GM10847 (cell line): Measurements from ENCODE around the gene CEP126.

Source experiments
- POLR2A ChIP-seq: IDR thresholded peaks from 2 replicates; pipeline ENCODE4 v1.6.1; 2011; ENCODE audit not compliant: insufficient read length; ENCODE audit errors: extremely low read depth

CEP126 gene

DNA sequence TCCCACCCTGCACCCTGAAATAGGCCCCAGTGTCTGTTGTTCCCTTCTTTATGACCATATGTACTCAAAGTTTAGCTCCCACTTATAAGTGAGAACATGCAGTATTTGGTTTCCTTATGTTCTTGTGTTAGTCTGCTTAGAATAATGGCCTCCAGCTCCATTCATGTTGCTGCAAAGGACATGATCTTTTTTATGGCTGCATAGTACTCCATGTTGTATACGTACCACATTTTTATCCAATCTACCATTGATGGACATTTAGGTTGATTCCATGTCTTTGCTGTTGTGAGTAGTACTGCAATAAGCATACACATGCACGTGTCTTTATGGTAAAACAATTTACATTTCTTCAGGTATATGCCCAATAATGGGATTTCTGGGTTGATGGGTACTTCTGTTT is 60.9 kb downstream of the CEP126 start:
- TF ChIP-seq POLR2A: no peak

- no peak for TF ChIP-seq POLR2A
Observed at GRCh38 chr11:101987370-101987769, 72.6 kb downstream of the CEP126 start.

DNA sequence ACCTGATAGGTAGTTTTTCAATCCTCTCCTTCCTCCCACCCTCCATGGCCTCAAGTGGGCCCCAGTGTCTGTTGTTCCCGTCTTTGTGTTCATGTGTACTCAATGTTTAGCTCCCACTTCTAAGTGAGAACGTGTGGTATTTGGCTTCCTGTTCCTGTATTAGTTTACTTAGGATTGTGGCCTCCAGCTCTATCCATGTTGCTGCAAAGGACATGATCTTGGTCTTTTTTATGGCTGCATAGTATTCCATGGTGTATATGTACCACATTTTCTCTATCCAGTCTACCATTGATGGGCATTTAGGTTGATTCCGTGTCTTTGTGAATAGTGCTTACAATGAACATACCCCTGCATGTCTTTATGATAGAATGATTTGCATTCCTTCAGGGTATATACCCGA is 78.4 kb downstream of the CEP126 start:
- TF ChIP-seq POLR2A: no peak

GRCh38 chr11:101996111-101996510 is 81.3 kb downstream of the CEP126 start:
- no peak for TF ChIP-seq POLR2A

- no peak for TF ChIP-seq POLR2A
Observed at GRCh38 chr11:102001657-102002338, 87.0 kb downstream of the CEP126 start.

DNA sequence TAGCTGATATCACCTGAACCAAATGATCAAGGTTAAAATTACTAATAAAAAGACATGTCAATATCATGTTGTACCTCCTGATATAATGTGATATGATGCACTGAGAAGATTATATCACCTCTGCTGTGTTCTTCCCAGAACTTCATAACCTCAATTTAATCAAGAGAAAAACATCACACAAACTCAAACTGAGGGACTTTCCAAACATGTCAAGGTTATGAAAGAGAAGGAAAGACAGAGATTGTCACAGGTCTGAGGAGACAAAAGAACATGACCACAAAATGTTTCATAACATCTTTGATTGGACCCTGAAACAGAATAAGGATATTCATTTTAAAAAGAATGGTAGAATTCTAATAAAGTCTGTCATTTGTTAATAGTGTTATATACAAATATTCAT is 89.4 kb downstream of the CEP126 start:
- TF ChIP-seq POLR2A: no peak

DNA sequence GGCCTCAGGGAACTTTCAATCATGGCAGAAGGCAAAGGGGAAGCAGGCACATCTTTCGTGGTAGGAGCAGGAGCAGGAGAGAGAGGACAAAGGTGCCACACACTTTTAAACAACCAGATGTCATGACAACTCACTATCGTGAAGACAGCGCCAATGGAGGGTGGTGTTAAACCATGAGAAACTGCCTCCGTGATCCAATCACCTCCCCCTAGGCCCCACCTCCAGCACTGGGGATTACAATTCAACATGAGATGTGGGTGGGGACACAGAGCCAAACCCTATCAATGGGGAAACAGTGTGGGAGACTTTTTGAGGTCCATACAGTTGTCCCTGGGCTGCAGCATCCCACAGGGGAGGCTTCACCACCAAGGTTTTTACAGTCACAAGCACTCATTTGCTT is 90.5 kb downstream of the CEP126 start:
- no peak for TF ChIP-seq POLR2A

- TF ChIP-seq POLR2A: no peak
Observed at GRCh38 chr11:102006835-102007566, 92.2 kb downstream of the CEP126 start.

DNA sequence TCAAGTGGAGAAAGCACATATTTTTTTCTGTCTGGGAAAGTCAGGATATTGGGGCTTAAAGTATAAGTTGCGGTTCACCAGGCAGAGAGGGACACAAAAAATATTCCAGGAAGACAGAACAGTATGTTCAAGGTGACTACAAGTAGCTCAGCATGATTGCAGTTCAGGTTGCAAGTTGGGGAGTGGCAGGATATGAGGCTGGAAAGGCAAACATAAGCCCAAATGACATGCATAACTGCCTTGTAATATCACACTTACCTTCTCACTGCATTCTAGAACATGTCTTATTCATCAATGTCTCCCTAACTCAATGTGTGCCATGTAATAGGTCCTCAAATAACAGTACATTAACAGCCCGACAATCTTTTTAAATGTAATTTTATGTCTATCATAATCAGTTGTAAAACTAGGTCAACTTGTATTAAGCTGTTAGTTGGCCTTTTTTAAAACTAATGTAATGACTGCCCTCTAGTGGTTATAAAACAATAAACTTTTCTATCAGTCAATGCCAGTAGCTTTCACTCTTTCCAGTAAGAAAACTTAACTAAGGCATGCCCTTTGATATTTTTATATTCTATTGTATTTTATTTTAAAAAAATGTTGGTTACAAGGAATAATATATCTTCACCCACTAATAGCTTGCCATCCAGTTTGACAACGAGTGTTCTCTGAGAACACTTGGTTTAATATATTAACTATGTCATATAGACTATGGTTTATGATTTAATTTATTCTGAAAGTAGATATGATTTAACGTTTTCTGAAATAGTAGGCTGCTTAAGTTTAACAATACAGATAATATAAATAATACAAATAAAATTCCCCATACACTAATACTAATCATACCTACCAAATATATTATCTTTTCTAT is 93.0 kb downstream of the CEP126 start:
- TF ChIP-seq POLR2A: no peak

- TF ChIP-seq POLR2A: no peak
Observed at GRCh38 chr11:102010776-102011494, 96.1 kb downstream of the CEP126 start.

GRCh38 chr11:102012946-102013345 is 98.1 kb downstream of the CEP126 start:
- no peak for TF ChIP-seq POLR2A

DNA sequence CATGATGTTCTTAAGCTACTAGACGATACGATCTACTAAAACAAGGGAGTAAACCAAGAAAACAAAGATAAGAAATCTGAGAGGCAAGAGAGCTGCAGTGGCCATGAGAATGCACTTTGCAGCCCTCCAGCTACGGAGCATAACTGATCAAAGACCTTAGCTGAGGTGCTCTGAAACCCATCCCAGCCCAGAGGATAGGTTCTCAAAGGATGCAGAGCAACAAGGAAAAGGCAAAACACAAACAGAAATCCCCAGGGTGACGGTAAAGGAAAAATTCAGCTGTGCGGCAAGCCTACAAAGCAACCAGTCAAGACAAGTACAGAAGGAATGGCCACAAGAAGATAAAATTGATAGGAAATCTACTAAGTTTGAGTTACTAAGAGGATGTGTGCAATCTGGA is 99.9 kb downstream of the CEP126 start:
- no peak for TF ChIP-seq POLR2A

GRCh38 chr11:102017026-102017425 is 102.2 kb downstream of the CEP126 start:
- TF ChIP-seq POLR2A: no peak

DNA sequence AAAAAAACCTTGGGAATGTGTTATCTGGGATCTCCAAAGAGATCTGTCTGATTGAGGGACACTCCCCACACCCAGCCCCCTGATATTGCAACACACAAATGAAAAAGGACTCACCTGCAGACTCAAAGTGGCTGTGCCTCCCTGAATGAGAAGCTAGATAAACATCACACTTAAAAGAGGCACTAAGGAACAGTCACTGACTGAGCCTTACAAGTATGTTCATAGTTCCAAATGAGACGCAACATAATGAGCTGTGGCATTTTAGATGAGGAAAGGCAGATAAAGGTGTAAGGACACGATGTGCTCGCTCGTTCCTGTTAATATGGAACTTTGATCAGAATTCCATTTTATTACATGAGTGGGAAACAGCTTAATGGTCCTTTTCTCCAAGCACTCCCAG is 111.4 kb downstream of the CEP126 start:
- TF ChIP-seq POLR2A: no peak

- TF ChIP-seq POLR2A: no peak
Observed at GRCh38 chr11:102026959-102027358, 112.1 kb downstream of the CEP126 start.

DNA sequence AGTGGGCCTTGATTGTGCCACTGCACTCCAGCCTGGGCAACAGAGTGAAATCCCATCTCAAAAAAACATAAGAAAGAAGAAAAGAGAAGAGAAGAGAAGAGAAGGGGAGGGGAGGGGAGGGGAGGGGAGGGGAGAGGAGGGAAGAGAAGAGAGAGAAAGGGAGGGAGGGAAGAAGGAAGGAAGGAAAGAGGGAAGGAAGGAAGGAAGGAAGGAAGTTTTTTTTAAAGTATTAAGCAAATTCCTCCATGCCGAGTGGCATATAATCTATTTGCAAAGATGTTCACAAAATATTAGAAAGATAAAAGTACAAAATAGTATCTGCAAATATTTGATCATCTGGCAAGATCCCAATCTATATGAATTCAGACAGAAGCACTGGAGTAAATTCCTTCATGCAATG is 121.9 kb downstream of the CEP126 start:
- TF ChIP-seq POLR2A: no peak

DNA sequence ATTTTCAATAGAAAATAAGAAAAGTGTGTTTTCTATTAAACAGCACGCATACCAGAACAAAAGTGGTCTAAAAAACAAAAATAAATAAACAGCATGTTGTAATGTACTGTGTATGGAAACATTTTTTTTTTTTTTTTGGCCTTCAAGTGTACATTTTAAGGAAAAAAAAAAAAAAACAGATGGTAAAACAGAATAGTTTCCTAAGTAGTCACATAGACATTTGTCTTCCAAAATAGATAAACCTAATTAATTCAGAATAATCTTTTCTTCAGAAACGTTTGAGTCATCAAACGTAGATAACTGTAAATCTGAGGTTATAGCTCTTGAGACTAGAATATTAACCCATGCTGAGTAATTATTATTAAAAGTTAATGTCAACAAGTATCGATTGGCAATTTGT is 132.0 kb downstream of the CEP126 start:
- no peak for TF ChIP-seq POLR2A
